ENCODE data around the gene THADA.
"Not testable (repeated sequence)": the region's sequence is repeated elsewhere in the genome, so short reads cannot be mapped to it uniquely, and the experiment has no call there.

The THADA gene

DNA sequence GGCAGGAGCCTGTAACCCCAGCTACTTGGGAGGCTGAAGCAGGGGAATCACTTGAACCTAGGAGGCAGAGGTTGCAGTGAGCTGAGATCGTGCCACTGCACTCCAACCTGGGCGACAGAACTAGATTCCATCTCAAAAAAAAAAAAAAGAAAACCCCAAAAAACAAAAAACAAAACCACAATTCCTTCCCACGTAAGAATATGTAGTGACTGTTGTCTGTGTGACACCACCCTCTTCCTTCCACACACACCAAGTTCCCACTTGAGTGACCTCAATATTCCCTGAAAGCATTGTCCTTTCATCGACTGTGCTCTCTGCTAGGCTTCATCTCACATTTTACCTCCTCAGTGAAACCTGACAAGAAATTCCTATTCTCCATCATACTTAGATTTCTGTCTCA is 8.8 kb upstream of the THADA start:
- no peak for DNase-seq

DNA sequence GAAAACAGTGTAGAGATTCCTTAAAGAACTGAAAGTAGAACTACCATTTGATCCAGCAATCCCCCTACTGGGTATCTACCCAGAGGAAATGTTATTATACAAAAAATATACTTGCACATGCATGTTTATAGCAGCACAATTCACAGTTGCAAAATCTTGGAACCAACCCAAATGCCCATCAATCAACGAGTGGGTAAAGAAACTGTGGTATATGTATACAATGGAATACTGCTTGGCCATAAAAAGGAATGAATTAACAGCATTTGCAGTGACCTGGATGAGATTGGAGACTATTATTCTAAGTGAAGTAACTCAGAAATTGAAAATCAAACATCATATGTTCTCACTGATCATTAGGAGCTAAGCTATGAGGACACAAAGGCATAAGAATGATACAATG is 4.8 kb upstream of the THADA start:
- DNase-seq, result not testable (repeated sequence)

DNA sequence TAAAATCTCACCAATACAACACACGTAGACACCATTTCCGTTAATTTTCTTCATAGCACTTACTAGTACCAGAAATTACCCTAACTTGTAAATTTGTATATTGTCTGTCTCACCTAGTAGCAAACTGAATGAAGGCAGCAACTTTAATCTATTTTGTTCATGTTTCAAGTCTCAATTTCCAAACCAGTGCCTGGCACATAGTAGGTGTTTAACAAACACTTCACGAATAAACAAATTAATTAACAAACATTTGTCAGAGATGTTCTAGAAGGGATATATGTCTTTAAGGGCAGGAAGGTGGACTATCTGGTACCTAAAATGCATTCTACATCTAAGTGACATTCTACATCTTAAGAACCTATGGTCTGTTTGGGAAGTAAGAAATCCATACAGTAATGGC is 963 bp downstream of the THADA start:
- no peak for DNase-seq

DNA sequence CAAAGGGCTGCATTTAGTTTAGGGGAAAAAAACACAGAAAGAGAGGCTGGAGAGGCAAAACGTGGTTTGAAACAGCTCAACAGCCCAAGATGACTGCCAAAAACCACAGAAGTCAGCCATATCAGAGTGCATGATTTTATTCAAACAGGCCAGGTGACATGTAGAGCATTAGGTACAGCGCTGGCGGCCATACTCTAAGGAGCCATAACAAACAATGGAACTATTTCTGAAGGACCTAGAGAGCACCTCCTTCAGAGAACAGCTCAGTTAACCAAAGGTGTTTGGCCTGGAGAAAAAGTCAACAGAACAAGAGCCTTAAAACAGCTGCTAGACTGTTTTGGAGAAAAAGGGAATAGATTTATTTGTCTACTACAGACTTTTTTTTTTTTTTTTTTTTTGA is 2.6 kb downstream of the THADA start:
- no peak for DNase-seq

DNA sequence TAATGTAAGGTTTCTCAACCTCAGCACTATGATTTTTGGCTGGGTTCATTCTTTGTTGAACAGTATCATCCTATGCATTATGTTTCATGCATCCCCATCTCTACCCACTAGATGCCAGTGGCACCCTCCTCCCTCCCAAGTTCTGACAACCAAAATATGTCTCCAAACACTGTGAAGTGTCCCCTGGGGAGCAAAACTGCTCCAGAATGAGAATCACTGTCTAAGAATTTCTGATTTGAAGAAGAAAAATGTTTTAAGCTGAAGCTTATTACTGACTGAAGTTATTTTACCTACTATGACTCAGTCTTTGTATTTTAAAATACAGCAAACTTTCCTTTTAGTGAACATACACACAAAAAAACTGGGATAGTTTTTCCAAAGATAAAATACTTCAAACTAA is 3.4 kb downstream of the THADA start:
- DNase-seq, result no peak

DNA sequence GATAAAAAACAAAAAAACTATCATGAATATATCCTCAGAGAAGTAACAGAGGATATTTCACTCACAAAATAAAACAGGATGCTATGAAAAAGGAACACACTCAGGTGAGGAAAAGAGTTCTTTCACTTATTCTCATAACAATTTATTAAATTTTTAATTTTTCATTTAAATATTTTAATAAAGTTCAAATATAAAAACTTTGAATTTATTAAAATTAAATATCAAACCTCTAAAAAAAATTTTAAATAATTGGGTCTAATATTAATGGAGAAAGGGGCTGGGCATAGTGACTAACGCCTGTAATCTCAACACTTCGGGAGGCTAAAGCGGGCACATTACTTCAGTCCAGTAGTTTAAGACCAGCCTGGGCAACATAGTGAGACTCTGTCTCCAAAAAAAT is 10.1 kb downstream of the THADA start:
- no peak for DNase-seq

DNA sequence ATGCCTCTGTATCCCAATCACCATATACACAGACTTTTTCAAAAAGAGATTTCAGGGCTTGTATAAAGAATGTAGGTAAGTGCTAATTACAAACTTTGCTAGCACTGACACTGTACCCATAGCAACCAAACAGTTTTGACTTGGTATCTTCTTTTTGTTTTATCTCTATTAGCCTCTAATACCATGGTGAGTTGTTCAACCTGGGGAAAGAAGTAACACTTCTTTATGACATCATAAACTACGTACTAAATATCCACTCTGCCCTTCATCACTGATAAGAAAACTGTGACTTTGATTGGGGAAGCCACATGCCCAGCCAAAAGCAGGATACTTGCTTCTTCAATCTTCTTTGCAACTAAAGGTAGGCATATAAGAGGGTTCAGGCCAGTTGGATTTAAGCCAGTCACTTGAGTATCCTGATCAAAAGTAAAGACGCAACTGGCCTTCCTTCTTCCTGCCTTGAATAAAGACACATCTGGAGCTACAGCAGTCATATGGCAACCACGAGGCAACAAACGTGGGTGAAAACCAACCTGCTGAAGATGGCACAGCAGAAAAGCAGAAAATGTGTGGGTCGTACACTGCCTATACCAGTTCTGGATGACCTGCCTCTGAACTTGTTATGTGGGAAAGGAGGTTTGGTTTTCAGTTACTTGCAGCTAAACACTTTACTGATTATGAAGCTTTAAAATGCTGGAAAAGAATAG is 16.4 kb downstream of the THADA start:
- DNase-seq, result no peak

DNA sequence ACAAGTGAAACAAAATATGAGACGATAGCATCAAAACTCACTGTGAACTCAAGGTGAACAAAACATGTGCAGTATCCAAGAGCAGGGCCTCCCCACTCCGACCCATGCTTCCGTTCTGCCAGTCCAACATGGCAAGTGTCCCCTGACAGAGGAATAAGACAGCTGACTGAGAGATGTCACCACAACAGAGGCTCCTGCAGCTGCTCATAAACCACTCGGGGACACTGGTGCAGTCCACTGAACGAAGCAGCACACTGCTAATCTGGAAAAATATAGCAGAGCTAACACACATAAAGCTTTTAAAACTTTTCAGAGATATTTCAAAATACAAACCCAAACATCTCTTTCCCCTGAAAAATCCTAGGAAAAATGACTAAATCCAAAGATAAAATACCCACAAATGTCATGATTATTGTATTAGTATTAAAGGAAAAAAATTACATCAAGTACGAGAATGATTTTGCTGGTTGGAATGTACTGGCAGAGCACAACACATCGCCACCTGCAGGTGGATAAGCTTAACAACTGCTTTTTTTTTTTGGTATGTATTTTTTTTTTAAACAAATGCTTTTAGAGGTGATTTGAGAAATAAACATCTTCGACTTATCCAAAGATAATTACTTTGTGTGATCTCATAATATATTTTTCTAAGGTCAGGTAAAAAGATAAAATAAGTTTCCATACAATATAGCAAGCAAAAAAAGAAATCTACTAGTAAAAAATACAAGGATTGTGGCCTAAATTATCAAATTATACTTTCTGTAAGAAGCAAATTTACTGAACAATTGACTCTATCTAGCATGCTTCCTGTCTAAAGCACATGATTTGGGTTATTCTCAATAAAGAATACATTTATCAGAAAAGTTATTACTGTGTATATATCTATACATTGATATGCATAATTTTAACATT is 18.6 kb downstream of the THADA start:
- DNase-seq, result peak; percentile 52

DNA sequence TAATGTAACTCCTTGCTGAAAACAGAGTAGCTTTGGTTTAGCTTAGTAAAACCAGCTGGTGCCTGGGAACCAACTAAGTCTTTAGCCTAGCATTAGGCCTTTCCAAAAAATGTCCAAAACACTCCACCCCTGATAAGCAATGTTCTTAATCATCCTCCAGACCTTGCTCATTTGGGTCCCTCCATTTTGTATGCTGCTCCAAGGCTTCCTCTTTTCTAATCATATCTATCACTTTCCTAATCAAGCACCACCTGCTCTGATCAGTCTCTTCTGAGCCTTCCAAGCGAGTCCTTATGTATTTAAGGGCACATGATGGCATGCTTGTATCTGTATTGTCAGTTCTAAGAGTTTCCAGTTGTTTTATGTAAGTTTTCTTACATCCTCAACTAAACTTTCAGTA is 23.6 kb downstream of the THADA start:
- DNase-seq, result no peak

DNA sequence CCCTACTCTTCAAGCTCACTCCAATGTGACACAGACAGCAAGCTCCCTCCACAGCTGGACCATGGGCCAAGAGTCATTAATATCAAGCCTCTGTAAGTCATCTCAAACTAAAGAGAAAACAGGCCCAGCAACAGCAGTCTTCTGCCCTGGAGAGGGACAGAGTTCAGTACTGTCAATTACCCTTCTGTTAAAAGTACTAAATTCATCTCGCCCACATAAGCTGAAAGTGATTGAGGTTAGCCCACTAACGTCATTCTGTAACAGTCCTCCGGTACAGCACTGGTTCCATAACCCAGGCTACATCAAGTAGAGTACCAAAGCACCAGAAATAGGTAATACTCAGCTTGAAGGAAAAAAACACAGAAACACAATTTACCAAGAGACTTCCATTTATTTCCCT is 25.9 kb downstream of the THADA start:
- DNase-seq, result no peak

DNA sequence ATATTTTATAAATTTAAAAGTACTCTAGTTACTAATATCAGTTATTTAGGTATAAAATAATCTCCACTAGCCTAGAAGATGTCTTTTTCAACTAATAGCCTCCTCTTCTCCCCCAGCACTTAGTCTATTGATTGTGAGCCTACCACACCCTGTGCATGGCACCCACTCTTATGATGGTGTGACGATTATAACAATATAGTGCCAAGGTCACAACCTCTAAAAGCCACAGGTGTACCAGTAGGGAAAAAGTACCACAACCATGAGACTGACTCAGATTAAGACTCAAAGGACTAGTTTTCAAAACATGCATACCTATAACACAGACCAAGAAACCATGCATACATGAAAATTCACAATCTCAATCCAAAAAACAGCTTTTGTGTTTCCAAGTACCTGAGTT is 27.6 kb downstream of the THADA start:
- no peak for DNase-seq

DNA sequence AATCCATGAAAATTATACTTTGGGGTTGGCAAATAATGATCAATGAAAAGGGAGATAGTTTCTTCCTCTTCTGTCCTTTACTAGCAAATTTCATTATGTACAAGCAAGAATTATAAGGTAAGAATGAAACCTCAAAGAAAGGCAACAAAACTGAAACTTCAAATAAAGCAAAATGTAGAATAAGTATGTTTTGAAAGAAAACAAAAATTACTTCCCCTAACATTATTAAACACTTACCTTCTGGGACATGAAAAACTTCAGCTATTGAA is 29.4 kb downstream of the THADA start:
- no peak for DNase-seq

DNA sequence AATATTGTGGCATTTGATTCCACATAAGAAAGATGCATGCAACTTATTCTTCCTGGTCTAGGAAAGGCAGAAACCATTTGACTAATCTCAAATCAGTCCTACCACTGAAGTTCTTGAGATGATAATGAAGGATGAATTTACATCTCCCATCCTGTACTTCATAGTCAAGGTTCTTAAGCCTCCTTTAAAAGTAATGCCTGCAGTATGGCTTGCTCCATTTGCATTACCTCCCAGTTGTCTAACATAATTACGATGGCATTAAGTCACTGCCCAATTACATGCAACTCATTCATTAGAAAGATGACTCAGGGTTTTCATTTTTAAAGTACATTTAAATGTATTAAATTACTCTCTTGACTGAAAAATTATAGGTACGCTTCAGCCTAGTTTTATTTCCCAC is 32.2 kb downstream of the THADA start:
- DNase-seq, result no peak

DNA sequence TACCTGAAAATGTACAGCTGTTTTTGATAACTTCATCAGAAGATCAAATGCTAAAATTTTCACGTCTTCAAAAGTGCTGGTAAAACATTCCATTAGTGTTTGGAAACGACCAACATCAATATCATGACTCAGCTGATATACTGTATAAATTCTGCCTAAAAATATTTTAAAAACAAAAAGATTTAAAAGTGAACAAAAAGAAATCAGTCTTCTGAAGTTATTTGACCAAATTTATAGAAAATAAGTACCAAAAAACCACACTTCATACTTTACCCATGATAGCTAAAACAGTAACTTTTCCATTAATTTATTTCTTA is 35.6 kb downstream of the THADA start:
- no peak for DNase-seq

DNA sequence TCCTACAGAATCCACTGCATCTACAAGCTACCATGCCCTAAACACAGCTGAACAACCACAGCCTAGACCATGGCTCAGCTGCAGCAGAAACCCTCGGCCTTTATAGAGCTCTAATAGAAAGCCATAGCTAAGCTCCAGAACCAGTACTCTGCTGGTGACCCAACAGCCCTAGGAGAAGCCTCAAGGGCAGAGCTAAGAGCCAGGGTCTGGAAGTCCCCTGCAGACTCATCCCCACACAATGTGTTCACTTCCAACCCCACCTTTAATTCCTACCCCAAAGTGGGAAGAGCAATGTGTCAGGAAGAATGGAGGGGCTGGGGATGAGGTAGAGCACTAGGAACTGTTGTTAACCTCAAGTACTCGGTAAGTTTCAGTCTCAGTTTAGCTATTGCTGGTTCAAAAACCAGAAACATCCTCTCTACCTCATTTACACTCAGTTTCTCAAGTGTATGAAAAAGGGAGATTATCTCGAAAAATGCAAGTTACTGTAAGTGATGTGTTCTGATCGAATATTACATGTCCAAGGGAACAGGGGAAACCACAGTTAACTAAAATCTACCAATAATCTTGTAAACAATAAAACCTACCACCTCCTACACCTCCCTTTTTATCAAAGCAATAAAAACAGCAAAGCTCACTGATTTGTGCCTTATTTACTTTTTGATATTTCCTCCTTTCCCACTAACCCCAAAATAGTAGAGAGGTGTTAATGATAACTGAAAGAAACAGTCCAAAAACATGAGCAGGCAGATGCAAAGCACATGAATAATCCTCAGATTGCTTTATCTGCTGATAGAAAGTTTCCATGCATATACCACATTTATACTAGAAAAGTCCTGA is 36.2 kb downstream of the THADA start:
- DNase-seq, result no peak

DNA sequence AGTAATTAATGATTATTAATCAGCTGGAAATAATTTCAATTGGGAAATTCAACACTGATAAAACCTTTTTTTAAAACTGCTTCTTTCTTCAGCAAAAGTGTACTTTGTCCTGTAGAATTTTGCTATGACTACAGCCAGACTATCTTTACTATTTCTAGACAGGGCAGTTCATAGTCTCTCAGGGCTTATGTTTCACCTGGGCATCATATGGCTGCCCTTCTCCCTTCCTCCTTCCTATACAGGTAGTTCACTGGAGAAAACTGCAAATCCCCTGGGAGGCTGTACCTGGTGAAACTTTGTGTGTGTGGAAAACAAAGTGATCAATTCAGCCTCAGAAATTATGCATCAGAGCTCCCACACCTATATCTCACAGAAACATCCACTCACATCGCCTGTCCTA is 38.6 kb downstream of the THADA start:
- no peak for DNase-seq

DNA sequence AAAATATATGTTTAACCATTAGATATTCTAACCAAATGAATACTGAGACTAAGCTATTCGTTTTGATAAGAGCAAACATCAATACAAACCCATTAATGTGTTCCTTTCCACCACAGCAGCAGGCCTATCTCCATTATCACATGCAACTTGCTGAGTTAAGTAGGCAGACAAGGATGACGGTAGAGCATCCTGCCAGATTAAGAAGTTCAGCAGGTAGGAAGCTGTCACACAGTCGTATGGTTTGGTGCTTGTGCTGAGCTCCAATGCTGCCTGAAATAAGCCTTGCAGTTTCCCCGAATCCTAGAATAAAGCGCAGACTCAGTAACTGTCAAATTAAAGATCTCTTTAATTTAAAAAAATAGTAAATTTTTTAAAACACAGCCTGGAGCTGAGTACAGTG is 39.6 kb downstream of the THADA start:
- DNase-seq, result no peak

DNA sequence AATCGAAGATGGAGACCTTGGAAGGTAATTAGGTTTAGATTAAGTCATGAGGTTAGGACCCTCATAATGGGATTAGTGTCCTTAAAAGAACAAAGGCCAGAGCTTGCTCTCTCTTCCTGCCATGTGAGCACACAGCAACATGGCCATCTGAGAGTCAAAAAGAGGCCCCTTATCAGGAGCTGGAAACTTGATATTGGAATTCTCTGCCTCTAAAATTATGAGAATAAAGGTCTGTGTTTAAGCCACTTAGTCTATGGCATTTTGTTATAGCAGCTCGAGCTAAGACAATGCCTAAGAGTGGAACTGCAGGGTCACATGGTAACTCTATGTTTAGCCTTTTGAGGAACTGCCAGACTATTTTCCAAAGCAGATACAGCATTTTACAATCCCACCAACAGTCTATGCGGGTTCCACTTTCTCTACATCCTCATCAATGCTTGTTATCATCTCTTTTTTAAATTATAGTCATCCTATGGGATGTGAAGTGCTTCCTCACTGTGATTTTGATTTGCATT is 42.4 kb downstream of the THADA start:
- no peak for DNase-seq

DNA sequence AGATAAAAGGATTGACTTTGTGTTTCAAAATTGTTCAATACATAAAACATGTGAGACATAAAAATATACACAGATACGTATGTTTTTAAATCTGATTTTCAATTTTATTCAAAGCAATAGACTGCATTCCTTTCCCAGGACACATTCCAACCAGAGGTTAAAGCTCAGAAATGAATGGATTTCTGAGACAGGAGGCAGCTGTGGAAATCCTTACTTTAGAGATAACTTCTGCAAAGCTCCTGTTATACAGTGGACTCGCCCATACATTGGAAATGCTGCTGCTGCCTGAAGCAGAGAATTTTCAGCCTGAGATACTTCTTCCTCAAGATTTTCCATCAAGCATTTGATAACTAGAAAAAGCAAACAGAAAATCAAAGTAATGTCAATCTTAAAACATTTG is 43.8 kb downstream of the THADA start:
- no peak for DNase-seq

DNA sequence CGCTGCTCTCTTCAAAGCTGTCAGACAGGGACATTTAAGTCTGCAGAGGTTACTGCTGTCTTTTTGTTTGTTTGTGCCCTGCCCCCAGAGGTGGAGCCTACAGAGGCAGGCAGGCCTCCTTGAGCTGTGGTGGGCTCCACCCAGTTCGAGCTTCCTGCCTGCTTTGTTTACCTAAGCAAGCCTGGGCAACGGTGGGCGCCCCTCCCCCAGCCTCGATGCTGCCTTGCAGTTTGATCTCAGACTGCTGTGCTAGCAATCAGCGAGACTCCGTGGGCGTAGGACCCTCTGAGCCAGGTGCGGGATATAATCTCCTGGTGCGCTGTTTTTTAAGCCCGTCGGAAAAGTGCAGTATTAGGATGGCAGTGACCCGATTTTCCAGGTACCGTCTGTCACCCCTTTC is 47.5 kb downstream of the THADA start:
- DNase-seq, result peak; percentile 35

DNA sequence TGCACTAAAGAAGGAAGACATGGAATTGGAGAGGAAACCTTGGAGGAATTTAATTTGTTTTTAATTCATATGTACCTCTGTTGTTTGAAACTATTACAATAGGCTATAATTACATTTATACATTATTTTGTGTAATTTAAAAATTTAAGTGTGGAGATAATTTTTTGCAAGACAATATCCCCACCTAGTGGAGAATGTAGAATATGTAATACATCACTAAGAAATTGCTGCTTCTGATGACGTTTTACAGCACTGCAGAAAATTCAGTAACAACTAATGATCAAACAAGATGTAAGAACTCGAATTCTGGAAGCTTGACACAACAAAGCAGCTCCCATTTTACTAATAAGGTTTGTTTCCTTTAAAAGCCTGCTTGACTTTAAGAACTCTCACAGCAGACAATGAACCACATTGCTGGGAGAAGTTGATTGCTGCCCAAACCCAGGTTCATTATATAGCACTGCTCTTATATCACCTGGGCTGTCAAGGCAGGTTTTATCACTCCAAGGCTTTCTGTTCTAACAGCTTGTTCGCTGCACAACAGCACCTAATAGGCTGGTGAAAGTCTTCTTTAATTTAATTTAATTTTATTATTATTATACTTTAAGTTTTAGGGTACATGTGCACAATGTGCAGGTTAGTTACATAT is 53.4 kb downstream of the THADA start:
- peak; percentile 57 for DNase-seq

DNA sequence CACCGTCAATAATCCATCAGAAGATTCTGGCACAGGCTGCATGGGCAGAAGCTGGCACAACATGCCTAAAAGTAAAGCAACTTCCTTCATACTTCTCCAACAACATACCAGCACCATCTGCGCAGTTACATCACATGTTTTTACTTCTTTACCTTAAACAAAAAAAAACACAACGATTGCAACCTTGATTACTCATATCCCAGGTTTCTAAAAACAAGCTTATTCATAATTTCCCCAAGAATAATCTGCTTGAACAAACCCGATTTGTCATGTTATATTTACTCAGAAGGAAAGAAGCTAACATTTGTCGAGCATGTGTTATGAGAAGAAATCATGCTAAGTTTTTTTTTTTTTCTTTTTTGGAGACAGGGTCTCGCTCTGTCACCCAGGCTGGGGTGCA is 54.7 kb downstream of the THADA start:
- no peak for DNase-seq
